ENCODE results near the gene TLX2.
"Not testable (repeated sequence)": the region's sequence is repeated elsewhere in the genome, so short reads cannot be mapped to it uniquely, and the experiment has no call there.

The TLX2 gene

GRCh38 chr2:74554820-74555531 lies 40.7 kb downstream of the TLX2 start:
- no peak for DNase-seq (ENCODE audit: low read depth, low spot score)

GRCh38 chr2:74555610-74556103 lies 41.4 kb downstream of the TLX2 start:
- DNase-seq (ENCODE audit: low read depth, low spot score) = no peak

GRCh38 chr2:74556159-74556558 lies 41.9 kb downstream of the TLX2 start:
- DNase-seq (ENCODE audit: low read depth, low spot score) = no peak

DNA sequence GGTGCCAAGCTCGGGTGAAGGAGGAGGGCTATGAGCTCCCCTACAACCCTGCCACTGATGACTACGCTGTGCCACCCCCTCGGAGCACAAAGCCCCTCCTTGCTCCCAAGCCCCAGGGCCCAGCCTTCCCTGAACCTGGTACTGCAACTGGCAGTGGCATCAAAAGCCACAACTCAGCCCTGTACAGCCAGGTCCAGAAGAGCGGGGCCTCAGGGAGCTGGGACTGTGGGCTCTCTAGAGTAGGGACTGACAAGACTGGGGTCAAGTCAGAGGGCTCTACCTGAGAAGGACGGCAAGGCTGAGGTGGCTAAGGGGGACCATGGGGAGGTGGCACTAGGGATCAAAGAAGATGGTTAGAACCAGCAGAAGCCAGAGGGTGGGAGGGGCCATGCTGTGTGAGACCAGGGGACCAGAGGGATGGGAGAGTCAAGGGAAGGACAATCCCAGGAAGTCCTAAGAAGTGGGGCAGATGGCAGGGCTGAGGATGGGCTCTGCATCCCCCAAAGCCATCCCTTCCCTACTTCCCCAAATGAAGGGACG lies 42.7 kb downstream of the TLX2 start:
- DNase-seq (ENCODE audit: low read depth, low spot score) = no peak

DNA sequence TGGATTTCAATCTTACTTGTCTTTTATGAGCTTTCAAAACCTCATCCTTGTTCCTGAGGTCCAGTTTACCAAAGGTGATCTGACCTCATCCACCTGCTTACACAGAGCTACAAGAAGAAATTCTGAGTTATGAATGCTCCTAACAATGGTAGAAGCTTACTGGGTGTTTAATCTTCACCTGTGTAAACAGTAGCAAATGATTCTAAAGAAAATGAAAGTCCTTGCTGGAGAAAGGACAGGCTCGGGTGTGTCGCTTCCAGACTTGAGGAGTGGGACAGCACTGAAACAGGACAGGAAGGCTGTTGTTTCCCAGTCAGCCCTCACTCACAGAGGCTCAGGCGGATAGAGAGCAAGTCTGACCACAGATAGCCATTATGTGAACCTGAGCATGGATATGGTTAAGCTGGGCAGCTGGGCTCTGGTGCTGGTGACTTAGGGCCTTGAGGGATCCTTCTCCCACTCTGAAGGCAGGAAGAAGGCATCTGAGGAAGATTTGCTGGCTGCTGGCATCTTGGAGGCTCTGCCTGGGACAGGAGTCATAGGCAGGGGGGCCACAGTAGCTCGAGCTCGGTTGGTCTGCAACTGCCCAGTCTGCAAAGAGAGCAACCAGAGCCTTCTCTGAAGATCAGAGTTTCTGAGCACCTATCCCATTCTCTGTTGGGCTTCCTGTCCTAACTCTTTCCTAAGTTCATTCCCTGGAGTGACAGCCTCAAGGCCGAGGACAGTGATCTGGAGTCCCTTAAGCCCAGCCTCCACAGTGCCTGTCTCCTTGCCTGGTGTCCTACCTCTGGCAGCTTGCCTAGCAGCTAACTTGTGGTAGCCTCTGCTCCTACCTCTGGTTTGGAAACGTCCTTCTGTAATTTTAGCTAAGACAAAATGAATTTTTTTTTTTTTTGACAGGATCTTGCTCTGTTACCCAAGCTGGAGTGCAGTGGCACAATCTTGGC lies 44.3 kb downstream of the TLX2 start:
- no peak for DNase-seq (ENCODE audit: low read depth, low spot score)

DNA sequence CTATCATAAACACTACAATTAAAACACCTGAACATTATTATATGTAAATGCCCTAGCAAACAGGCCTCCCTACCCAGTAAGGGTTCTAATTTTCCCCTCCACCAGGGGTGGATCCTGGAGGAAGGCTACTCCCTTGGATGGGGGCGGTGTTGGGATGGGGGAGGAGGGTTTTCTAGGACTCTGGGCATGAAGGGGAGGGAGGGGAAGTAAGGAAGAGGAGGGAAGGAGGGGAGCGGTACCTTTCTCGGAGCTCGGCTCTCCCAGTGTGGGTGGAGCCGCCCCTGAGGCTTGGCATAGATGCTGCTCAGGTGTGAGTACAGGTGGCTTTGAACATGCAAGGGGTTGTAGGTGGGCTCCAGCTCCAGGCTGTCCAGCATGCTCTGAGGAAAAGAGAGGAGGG lies 45.7 kb downstream of the TLX2 start:
- no peak for DNase-seq (ENCODE audit: low read depth, low spot score)

- DNase-seq (ENCODE audit: low read depth, low spot score) = no peak
Observed at GRCh38 chr2:74560591-74560990, 46.3 kb downstream of the TLX2 start.

DNA sequence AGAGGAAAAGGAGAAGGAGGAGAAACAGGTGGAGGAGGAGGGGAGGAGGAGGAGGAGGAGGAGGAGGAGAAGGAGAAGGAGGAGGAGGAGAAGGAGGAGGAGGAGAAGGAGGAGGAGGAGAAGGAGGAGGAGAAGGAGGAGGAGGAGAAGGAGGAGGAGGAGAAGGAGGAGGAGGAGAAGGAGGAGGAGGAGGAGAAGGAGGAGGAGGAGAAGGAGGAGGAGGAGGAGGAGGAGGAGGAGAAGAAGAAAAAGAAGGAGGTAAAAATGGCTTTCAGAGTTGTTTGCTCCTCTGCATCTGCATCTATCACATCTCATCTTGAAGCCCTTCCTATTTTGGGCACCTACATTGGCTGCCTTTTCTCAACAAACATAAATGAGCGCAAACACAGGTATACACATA lies 46.8 kb downstream of the TLX2 start:
- not testable (repeated sequence) for DNase-seq (ENCODE audit: low read depth, low spot score)

DNA sequence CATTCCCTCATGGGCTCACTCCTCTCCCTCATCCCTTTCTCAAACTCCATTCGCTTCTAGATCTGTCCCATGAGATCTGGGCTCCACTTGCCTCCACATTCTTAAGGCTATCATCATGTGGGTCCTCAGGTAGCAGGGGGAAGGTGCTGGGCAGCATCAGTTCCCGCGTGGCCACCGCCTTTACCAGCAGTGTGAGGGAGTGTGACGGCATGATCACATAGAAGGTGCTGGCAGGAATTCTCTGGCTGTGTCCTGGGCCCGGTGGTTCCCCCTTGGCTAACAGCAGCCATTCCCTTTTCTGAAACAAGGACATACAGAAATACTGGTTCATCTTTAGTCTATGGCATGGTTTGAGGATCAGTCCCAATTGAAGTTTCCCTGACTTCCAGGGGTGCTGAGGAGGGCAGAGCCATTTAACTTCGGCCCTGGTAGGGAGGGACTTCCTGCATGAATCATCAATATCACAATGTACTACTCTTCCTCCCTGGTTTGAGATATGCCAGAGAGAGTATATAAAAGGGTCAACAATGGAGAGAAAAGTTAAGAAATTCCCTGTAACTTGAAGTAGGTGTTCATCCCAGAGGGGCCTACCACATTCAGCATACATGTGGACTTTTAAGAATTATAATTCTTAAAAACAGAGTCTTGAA lies 48.0 kb downstream of the TLX2 start:
- no peak for DNase-seq (ENCODE audit: low read depth, low spot score)

DNA sequence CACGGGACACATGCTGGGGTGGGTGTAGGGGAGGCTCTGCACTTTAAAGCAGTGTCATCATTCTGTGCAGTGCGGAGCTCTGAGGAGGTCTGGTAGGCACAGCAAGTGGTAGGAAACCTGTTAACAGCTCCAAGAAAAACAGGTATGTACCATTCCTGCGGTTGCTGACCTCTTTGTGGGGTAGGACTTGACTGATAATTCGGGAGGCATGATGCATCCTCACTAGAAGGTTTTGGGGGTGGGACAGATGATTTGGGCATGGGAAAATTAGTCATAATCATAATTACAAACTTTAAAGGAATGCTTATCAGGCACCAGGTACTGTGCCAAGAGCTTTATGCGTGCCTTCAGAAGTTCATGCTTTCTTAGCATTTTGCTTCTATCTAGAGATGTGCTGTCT lies 50.0 kb downstream of the TLX2 start:
- DNase-seq (ENCODE audit: low read depth, low spot score) = no peak

GRCh38 chr2:74566076-74566753 lies 52.0 kb downstream of the TLX2 start:
- DNase-seq (ENCODE audit: low read depth, low spot score) = no peak

GRCh38 chr2:74566754-74567085 lies 52.5 kb downstream of the TLX2 start:
- DNase-seq (ENCODE audit: low read depth, low spot score) = peak; percentile 69
